Inflammatory macrophage treated with lipopolysaccharide for 1 hour (primary cell): ENCODE data around the gene PLOD3.
"Not testable (repeated sequence)": the region's sequence is repeated elsewhere in the genome, so short reads cannot be mapped to it uniquely, and the experiment has no call there.

Source experiments
- DNase-seq, 2 donors: peaks; one replicate each; pipeline ENCODE4 v3.0.0-alpha.2; 2020 to 2022

PLOD3 gene, protein sequence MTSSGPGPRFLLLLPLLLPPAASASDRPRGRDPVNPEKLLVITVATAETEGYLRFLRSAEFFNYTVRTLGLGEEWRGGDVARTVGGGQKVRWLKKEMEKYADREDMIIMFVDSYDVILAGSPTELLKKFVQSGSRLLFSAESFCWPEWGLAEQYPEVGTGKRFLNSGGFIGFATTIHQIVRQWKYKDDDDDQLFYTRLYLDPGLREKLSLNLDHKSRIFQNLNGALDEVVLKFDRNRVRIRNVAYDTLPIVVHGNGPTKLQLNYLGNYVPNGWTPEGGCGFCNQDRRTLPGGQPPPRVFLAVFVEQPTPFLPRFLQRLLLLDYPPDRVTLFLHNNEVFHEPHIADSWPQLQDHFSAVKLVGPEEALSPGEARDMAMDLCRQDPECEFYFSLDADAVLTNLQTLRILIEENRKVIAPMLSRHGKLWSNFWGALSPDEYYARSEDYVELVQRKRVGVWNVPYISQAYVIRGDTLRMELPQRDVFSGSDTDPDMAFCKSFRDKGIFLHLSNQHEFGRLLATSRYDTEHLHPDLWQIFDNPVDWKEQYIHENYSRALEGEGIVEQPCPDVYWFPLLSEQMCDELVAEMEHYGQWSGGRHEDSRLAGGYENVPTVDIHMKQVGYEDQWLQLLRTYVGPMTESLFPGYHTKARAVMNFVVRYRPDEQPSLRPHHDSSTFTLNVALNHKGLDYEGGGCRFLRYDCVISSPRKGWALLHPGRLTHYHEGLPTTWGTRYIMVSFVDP

DNA sequence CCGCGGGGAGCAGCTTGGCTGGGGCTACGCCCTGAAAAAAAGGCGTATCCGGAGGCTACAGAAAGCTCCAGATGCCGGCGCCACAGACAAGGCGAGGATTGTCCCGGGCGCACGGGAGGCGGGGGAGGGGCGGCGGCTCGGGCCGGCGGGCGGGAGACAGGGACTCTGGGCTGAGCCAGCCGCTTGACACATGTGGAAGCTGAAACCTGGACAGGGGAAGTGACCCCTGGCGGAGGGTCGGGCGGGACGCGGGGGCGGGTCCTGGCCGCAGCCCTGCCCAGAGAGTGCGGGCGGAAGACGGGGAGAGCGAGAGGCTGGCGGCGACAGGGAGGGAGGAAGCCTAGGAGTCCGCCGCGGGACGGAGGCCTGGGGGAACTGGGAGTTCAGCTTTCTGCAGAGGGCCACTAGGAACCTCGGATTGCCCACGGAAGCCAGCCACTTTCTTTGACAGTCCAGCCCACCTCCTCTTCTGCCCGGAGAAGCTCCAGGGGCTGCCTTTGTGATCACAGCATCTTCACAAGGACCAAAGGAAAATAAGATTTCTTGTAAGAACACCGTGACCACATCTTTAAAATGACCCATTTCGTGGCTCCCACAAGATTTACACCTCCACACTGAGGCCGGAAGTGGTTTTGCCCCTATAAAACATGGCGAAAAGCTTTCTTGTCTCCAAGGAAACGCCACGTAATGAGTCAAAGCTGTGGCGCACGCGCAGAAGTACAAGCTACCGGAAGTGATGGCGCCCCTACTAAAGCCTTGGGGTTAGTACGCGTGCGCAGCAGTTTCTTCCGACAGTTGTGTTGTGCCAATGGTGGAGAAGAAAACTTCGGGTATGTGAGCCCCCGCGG lies at the start of gene PLOD3, which contains the start of gene ZNHIT1:
PLOD3 (minus strand) TSS at position 194 of the 848 bp plus-strand sequence. CDS start 307 bp downstream, outside the sequence.
ZNHIT1 (plus strand) TSS at position 778 of the 848 bp plus-strand sequence; CDS start at position 809, 31 bp downstream.
- DNase-seq, result peak; percentile 97 to 100

- no peak for DNase-seq
Measured at GRCh38 chr7:101265622-101266516, 48.5 kb upstream of the PLOD3 start.

GRCh38 chr7:101264102-101264706 lies 46.8 kb upstream of the PLOD3 start:
- not testable (repeated sequence) for DNase-seq

GRCh38 chr7:101258243-101258731 lies 40.9 kb upstream of the PLOD3 start:
- DNase-seq, result no peak

DNA sequence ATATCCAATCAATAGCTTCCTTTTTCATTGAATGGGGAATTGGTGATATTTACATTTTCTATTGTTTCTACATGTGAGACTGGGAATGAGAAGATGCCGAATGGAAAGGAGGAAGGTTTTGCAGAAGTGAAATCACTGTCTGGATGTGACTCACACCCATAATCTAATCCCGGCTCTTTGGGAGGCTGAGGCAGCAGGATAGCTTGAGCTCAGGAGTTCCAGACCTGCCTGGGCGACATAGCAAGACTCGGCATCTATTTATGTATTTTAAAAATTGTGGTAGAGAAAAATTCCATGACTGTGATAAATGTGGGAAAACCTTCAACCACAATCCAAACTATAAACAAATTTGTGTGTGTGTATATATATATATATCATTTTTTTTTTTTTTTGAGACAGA lies 38.4 kb upstream of the PLOD3 start:
- DNase-seq, result no peak

DNA sequence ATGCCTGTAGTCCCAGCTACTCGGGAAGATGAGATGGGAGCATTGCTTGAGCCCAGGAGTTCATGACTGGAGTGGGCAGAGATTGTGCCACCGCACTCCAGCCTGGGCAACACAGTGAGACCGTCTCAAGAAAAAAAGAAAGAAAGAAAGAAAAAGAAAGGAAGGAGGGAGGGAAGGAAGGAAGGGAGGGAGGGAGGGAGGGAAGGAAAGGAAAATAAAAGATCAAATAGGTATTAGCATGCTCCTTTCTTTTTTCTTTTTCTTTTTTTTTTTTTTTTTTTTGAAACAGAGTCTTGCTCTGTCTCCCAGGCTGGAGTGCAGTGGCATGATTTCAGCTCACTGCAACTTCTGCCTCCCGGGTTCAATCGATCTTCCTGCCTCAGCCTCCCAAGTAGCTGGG lies 35.8 kb upstream of the PLOD3 start:
- DNase-seq, result not testable (repeated sequence)

GRCh38 chr7:101251871-101252659 lies 34.7 kb upstream of the PLOD3 start:
- peak; percentile 97 to 99 for DNase-seq

DNA sequence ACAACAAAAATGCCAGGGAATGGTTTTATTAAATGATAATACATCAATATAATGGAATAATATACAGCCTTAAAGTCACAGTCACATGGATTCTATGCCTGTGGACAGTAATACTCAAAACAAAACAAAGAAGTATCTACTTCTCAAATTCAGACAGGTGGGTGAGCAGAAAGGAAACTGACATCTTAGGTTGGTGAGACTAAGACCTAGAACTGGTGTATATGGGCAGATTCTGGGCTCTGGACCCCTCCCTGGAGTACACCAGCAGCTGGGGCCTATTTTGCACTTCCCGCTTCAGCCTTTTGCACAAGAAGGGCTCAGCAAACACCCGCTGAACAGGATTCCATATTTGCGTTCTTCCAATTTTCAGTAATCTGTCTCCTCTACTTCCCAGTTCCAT lies 32.9 kb upstream of the PLOD3 start:
- DNase-seq, result no peak

DNA sequence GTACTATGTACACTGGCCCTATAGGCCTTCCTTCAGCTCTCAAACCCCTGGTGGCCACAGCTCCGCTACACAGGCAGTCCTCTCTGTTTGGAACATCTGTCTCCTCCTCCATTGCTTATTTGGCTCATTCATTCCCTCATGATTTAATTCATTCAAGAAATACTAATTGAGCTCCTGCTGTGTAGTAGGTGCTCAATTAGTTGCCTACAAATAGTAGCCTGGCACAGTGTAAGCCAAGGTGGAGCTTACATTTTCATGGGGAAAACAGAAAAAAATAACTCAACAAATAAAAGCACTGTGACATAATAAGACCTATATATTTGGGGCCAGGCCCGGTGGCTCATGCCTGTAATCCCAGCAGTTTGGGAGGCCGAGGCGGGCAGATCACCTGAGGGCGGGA lies 30.9 kb upstream of the PLOD3 start:
- DNase-seq, result no peak

- no peak for DNase-seq
Measured at GRCh38 chr7:101245147-101245668, 27.8 kb upstream of the PLOD3 start.

DNA sequence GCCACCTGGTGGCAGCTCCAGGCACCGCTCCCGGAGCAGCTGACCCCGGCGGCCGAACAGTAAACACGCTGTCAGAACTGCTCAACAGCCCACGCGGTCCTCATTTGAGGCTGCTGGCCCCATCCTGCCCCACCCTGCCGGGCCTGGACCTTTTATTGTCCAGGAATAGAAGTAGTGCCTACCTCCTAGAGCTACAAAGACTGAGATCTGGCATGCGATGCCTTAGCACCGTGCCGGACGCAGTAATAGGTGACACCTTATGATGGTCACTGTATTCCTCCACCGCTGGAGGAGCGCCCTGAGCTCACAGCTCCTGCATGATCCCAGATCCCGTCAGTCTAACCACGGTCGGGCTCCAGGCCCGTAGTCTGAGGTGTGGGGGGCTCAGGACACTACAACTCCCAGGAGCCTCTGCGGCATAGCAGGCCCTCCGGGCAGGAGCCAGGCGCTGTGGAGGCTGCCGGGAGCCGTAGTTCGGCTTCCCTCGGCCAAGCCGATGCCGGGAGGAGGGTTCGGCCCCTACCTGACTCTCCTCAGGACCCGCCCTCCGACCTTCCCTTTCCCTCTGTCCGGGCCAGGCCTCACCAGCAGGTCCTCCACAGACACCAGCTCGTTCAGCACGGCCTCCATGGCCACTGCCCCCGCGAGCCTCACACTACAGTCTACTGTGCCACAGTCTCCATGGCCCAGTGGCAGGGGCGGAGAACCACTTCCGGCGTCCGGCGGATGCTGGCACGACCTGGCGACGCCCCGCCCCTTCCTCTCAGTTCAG lies 27.2 kb upstream of the PLOD3 start, which contains the start of gene FIS1:
FIS1 (minus strand) TSS at position 707 of the 772 bp plus-strand sequence; CDS start at position 630, 77 bp downstream.
- peak; percentile 82 to 88 for DNase-seq

DNA sequence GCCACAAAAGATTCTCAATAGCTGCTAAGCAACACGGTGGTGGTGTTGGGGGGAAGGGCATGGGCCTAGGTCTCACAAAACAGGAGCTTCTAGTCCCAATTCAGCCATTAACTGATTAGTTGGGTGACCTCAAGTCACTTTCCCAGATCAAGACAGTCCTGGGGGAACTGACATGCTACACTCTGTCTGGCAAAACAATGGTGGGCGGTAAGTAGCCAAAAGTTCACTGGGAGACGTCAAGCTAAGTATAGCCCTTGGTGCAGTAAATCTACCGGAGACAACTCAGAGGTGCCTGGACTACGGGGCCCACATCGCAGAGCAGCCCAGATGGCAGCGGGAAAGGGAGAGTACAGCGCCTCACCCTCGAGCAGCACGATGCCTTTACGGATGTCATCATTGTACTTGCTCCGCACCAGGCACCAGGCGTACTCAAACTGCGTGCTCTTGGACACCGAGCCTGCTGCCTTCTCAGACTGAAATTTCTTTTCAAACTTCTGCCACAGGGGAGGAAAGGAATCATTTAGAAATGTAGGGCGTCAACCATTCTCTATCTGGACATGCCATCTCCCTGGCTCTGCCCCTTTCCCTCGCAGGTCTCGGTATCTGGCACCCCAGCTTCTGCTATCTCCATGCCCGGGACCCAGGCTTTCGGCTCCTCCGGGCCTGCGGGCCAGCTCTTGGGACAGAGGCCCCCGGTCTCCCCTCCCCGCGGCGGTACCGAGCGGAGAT lies 26.4 kb upstream of the PLOD3 start:
- DNase-seq, result peak; percentile 14 to 43

- no peak for DNase-seq
Measured at GRCh38 chr7:101241443-101242349, 24.3 kb upstream of the PLOD3 start.

DNA sequence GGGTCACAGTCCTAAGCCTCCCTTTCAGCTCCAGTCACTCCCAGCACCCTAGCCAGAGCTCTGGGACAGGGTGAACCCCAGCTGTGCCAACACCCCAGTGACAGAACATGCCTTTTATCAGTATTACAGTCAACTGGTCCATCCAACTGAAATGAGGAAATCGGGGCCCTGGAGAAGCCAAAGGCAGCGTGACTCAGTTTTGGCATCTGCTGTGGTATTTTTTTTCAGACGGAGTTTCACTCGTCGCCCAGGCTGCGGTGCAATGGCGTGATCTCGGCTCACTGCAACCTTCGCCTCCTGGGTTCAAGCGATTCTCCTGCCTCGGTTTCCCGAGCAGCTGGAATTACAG lies 23.6 kb upstream of the PLOD3 start:
- peak; percentile 71 to 78 for DNase-seq

DNA sequence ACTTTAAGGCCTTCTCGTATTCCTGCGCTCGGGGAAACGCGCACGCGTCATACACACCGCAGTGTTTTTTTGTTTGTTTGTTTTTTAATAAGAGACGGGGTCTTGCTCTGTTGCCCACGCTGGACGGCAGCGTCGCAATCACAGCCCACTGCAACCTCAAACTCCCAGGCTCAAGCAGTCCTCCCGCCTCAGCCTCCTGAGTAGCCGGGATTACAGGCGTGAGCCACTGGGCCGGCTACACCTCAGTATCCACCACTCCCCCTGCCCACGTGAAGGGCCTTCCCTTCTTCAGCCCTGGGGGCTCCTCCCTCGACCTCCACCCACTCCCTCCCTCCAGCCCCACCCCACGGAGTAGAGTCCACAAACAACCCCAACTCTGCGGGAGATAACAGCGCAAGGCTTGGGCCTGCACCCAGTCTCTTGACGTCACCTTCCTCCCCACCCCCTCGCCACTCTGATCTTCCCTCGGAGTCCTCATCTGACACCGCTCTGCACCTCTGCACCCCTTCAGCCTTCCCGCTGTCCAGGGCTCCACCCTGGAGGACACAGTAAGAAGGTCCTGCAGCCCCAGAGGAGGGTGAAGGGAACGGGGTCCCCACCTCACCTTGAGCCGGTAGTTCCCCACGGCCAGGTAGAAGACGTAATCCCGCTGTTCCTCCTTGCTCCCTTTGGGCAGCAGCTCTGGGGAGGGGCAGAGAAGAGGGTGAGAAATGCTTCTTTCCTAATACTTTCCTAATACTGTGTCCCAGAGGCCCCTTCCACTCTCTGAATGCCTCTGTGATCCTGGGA lies 23.0 kb upstream of the PLOD3 start:
- DNase-seq, result no peak

- no peak for DNase-seq
Measured at GRCh38 chr7:101239951-101240220, 22.5 kb upstream of the PLOD3 start.
